Spleen (tissue), 11 donors: ENCODE data around the gene SLF1. TPM values are rescaled to one million over a fixed set of nuclear protein-coding genes. Genes with fewer than 3 reads are reported as not detected.

ENCODE experiments used
- DNase-seq: peaks from one replicate; pipeline ENCODE4 v3.0.0-alpha.2; 2020
- H3K27ac ChIP-seq, 8 donors: fragments of 200-600 bp; sonication (generic) in 7 of 8; 1 replicate in 4 of 8; 2 replicates in 4 of 8; pipeline versions ENCODE4 v1.5.0 to v1.8.0; 2016 to 2021; ENCODE audit warnings: inconsistent platforms in 4 of 8, mild to moderate bottlenecking in 4 of 8, moderate library complexity in 1 of 8
- H3K27me3 ChIP-seq, 7 donors: fragments of 200-600 bp; sonication (generic) in 6 of 7; replicated peaks in 1 of 7; 1 replicate in 4 of 7; 2 replicates in 3 of 7; pipeline versions ENCODE4 v1.5.0 to v1.8.0; 2016 to 2021; ENCODE audit warnings: inconsistent platforms in 3 of 7, mild to moderate bottlenecking in 1 of 7
- H3K36me3 ChIP-seq, 6 donors: fragments of 200-600 bp; sonication (generic) in 5 of 6; 1 replicate in 4 of 6; 2 replicates in 2 of 6; pipeline versions ENCODE4 v1.5.0 to v1.8.0; 2016 to 2021; ENCODE audit warnings: inconsistent platforms in 2 of 6
- H3K4me1 ChIP-seq, 6 donors: fragments of 200-600 bp; sonication (generic) in 5 of 6; 1 replicate in 3 of 6; 2 replicates in 3 of 6; pipeline versions ENCODE4 v1.5.0 to v1.8.0; 2016 to 2021; ENCODE audit warnings: inconsistent platforms in 3 of 6
- H3K4me3 ChIP-seq, 8 donors: fragments of 200-600 bp; sonication (generic) in 7 of 8; 1 replicate in 4 of 8; 2 replicates in 4 of 8; pipeline versions ENCODE4 v1.5.0 to v1.8.0; 2016 to 2021; ENCODE audit warnings: inconsistent platforms in 4 of 8, mild to moderate bottlenecking in 4 of 8, moderate library complexity in 2 of 8
- H3K9me3 ChIP-seq, 8 donors: fragments of 200-600 bp; sonication (generic) in 7 of 8; 1 replicate in 4 of 8; 2 replicates in 4 of 8; pipeline versions ENCODE4 v1.5.0 to v1.8.0; 2016 to 2021; ENCODE audit warnings: inconsistent platforms in 4 of 8
- CTCF ChIP-seq, 11 experiments: fragments of 200-600 bp in 7 of 11; fragments of 450-650 bp in 4 of 11; sonication (generic) in 4 of 11; IDR thresholded peaks in 8 of 11; conservative IDR thresholded peaks in 3 of 11; 1 replicate in 7 of 11; 2 replicates in 4 of 11; pipeline versions ENCODE4 v1.4.0 to v1.8.0; 2016 to 2021; ENCODE audit warnings: antibody characterized with exemption in 11 of 11, inconsistent platforms in 4 of 11, mild to moderate bottlenecking in 1 of 11
- POLR2A ChIP-seq, 3 donors: fragments of 450-650 bp; IDR thresholded peaks; one replicate each; pipeline ENCODE4 v1.5.1; 2017; ENCODE audit warnings: antibody characterized with exemption in 3 of 3, mild to moderate bottlenecking in 1 of 3
- POLR2AphosphoS5 ChIP-seq, 3 donors: sonication (generic); formaldehyde crosslinking; IDR thresholded peaks; one replicate each; pipeline ENCODE4 v1.5.1; 2017; ENCODE audit warnings: antibody characterized with exemption in 3 of 3
- WGBS, 5 donors: extraction: QIAGEN DNeasy Blood & Tissue Kit in 3 of 5; methylation state at CpG; one replicate each; pipeline versions ENCODE4 v1.1.5 to v1.1.7; 2013 to 2018; 5-methylcytosine and 5-hydroxymethylcytosine counted together
- intact Hi-C: fragments of 100-400 bp; cut with DNase I; formaldehyde crosslinking; loops from one replicate; pipeline ENCODE4 v1.15.0; 2023; ENCODE audit warnings: low total_unique reads
- polyA plus RNA-seq, 3 donors: library from polyadenylated mRNA; stranded (reverse); fragments of 200-250 nt; gene quantifications; one replicate each; pipeline ENCODE4 v1.2.1, GENCODE V29; 2013
- total RNA-seq, 7 donors: library from RNA; depleted of rRNA in 3 of 7; stranded (reverse); fragments of >200 nt in 3 of 7; fragmentation: NEBNext Ultra II Directional in 4 of 7; extraction: Animal tissue kit (Norgen Biotek cat#: 25700) in 4 of 7; gene quantifications; one replicate each; pipeline versions ENCODE4 v1.1.0 to v1.2.1, GENCODE V29; 2016 to 2021
- donor health status: healthy with polysubstance abuse.
- donor health status: DM: no; HTN: no; CAD: no; lungs with moderate emphysema.
- donor health status: DM: no; HTN: no; CAD: no.
- donor health status: Bipolar disorder and iron deficiency.
- donor health status: healthy.
- donor health status: DM: no; HTN: no; CAD: no.
- donor health status: DM: yes; HTN: yes; CAD: no.

The SLF1 gene
- total and polyA plus RNA-seq, 10 donors = 5.0 to 18.7 (median 9.9) TPM

- no peaks in the 10 kb centered on the region for H3K9me3 ChIP-seq
- DNase-seq = no peak
- H3K36me3 ChIP-seq = no peaks in the 10 kb centered on the region
- no peak overlapping the region for H3K4me3 ChIP-seq
- intact Hi-C loops = no loop called here
- no peaks in the 10 kb centered on the region for H3K27me3 ChIP-seq
- peaks cover 7 to 42% (median 11%) of the 10 kb centered on the region in 6 donors for H3K4me1 ChIP-seq
- H3K27ac ChIP-seq = no peak overlapping the region
- no peak for TF ChIP-seq CTCF (IDR thresholded peaks at IDR 0.05 in 8 of 11, conservative IDR thresholded peaks at IDR 0.05 in 3 of 11)
- no peak for TF ChIP-seq POLR2A (IDR thresholded peaks at IDR 0.05)
- no peak for TF ChIP-seq POLR2AphosphoS5 (IDR thresholded peaks at IDR 0.05)
Observed at GRCh38 chr5:94577466-94578245, 40.8 kb upstream of the SLF1 start.

GRCh38 chr5:94595281-94595840, 23.1 kb upstream of the SLF1 start:
- DNase-seq = no peak
- Histone ChIP-seq H3K4me3 (no peak overlapping the region), H3K27me3 (no peaks in the 10 kb centered on the region), H3K9me3 (peaks cover 0 to 10% (median 3%) of the 10 kb centered on the region in 8 donors), H3K27ac (peak overlapping the region in 7 of 8 donors; percentile 45 to 86 (median 73)), H3K4me1 (no peaks in the 10 kb centered on the region), H3K36me3 (no peaks in the 10 kb centered on the region)
- TF ChIP-seq POLR2A (IDR thresholded peaks at IDR 0.05) = no peak
- TF ChIP-seq POLR2AphosphoS5 (IDR thresholded peaks at IDR 0.05) = no peak
- 49 to 89% (median 74%) methylated on average over 7 of the region's 7 CpGs for WGBS, 5 donors
- intact Hi-C loops = no loop called here

DNA sequence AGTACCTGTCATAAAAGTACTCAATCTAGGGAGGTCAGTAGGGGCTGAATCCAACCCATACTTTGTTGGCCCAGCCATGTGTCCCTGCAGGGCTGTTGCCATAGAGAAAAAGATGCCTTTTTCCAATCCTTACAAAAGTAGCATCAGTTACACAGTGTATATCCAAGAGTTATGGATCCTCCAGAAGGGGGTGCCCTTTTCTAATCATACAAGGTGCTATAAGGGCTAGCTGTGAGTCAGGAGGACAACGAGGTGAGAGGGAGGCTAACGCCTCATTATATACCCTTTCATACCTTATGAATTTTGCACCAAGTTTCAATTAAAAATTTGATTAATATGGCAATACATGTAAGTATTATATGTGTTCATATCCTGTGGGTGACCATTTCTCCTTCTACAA, 4.9 kb upstream of the SLF1 start:
- Histone ChIP-seq H3K27me3 (no peaks in the 10 kb centered on the region), H3K9me3 (no peaks in the 10 kb centered on the region), H3K27ac (no peak overlapping the region), H3K36me3 (no peaks in the 10 kb centered on the region), H3K4me3 (no peak overlapping the region), H3K4me1 (peaks cover 0 to 18% (median 13%) of the 10 kb centered on the region in 6 donors)
- WGBS, 5 donors = 70 to 79% (median 72%) methylated on average over 2 of the region's 2 CpGs
- DNase-seq = no peak
- intact Hi-C loops = no loop called here
- TF ChIP-seq CTCF (IDR thresholded peaks at IDR 0.05 in 8 of 11, conservative IDR thresholded peaks at IDR 0.05 in 3 of 11) = peak in 1 of 11 experiments; percentile 11
- no peak for TF ChIP-seq POLR2AphosphoS5 (IDR thresholded peaks at IDR 0.05)
- TF ChIP-seq POLR2A (IDR thresholded peaks at IDR 0.05) = no peak

GRCh38 chr5:94614156-94614805, 4.2 kb upstream of the SLF1 start:
- WGBS, 5 donors = 80 to 97% (median 87%) methylated on average over 2 of the region's 2 CpGs
- Histone ChIP-seq H3K9me3 (no peaks in the 10 kb centered on the region), H3K27me3 (no peaks in the 10 kb centered on the region), H3K4me3 (no peak overlapping the region), H3K4me1 (peaks cover 1 to 23% (median 18%) of the 10 kb centered on the region in 6 donors), H3K36me3 (no peaks in the 10 kb centered on the region), H3K27ac (no peak overlapping the region)
- TF ChIP-seq POLR2A (IDR thresholded peaks at IDR 0.05) = no peak
- no peak for TF ChIP-seq POLR2AphosphoS5 (IDR thresholded peaks at IDR 0.05)
- no peak for TF ChIP-seq CTCF (IDR thresholded peaks at IDR 0.05 in 8 of 11, conservative IDR thresholded peaks at IDR 0.05 in 3 of 11)
- intact Hi-C loops = no loop called here
- DNase-seq = no peak
